HG03457 (cell line): ENCODE measurements around the gene USP28.
A peak's percentile ranks its signal among the peaks of the same experiment; 100 is the strongest.
"Not testable (repeated sequence)": the region's sequence is repeated elsewhere in the genome, so short reads cannot be mapped to it uniquely, and the experiment has no call there.

ENCODE experiments used
- ATAC-seq: cut with Tn5 transposase; IDR thresholded peaks from one replicate; pipeline ENCODE4 v1.9.1; 2021; ENCODE audit warnings: moderate number of reproducible peaks; ENCODE audit not compliant: unreplicated experiment

USP28 gene

DNA sequence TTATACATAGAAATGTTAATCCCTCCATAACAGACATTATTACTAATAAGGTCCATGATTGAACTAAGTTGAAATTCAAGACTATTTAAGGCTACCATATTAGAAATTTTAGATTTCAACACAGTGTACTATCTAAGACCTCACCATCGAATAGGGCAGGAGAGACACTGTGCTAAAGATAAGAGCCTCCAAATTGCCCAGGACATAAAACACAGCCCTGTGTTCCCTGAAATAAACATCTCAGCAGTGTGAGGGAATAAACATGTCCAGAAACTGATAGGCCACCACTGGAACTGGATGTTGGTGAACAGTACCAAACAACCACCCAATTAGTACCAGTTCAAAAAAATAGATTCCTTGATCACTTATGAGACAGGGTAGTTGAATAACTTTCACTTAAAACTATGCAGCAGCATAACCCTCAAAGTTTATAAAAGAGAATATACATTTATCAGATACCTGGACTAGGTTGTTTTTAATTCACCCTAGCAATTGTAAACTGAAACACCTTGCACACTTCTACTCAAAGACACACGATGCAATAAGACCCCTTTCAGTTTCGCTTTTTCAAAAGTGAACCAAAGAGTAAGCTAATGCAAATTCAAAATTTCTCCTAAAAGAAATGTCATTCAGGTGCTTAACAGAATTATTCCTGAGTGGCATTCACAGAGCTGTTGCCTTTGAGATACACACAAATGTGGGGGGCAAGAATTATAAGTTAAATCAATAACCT lies 34.3 kb downstream of the USP28 start:
- no peak for ATAC-seq

GRCh38 chr11:113839842-113840241 lies 35.5 kb downstream of the USP28 start:
- peak; percentile 71 for ATAC-seq

GRCh38 chr11:113838005-113838404 lies 37.4 kb downstream of the USP28 start:
- ATAC-seq: no peak

GRCh38 chr11:113835306-113835705 lies 40.1 kb downstream of the USP28 start:
- ATAC-seq: no peak

GRCh38 chr11:113833151-113833550 lies 42.2 kb downstream of the USP28 start:
- no peak for ATAC-seq

GRCh38 chr11:113831314-113831713 lies 44.1 kb downstream of the USP28 start:
- peak; percentile 87 for ATAC-seq

- ATAC-seq: no peak
Measured at GRCh38 chr11:113829751-113830150, 45.6 kb downstream of the USP28 start.

- no peak for ATAC-seq
Measured at GRCh38 chr11:113828191-113828590, 47.2 kb downstream of the USP28 start.

GRCh38 chr11:113827477-113827876 lies 47.9 kb downstream of the USP28 start:
- ATAC-seq: no peak

- no peak for ATAC-seq
Measured at GRCh38 chr11:113818426-113818825, 56.9 kb downstream of the USP28 start.

DNA sequence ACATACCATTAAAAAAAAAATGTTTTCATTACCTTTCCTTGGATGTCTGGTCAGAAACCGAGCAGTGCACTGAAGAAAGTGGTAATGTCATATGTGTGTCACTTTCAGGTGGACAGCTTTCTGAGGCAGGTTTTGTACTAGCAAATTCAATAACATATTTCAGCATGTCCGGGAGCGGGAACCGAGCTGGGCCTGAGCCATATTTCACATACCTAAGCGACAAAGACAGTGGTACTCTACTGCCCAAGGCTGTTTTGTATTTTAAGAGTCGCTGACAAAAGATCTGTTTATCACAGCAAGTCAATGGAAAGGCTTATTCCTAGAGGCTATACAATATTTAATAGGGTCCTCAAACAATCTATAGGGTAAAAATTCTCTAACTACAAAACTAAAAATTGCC lies 57.7 kb downstream of the USP28 start:
- no peak for ATAC-seq

DNA sequence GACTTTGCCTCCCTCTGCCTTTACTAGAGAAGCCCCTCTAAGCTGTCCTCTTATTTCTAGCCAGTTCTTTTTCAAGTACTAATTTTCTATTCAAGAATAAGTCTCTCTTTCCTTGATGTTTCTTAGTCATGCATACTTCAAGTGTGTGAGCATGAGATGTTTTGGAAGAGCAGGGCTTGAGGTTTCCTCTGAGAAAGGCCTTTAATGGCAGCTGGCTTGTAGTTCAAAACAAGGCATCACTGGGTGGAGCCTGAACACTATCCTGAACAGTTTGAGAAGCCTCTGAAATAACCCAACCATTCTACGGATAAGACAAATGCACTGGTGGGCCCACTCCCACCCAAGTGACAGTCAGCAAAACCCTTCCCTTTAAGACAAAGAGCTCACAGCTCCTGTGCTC lies 58.2 kb downstream of the USP28 start:
- no peak for ATAC-seq

- ATAC-seq: no peak
Measured at GRCh38 chr11:113814181-113814580, 61.2 kb downstream of the USP28 start.

- no peak for ATAC-seq
Measured at GRCh38 chr11:113808931-113809330, 66.4 kb downstream of the USP28 start.

DNA sequence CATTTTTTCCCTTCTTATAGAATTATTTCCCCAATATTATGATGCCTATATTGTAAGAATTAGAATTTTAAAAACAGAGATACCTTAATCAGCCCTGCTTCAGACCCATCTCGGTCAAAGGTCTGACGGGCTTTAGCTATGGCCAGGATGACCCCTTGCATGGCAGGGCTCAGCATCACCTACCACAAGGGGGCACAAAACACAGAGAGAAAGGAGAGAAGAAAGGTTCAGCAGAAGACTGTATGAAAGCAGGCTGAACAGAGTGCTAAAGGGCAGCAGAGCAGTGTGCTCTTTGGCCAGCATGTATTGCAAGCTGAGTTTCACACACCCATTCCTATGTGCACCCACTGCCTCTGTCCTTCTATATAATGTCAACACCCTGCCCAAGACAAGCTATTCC lies 69.0 kb downstream of the USP28 start:
- no peak for ATAC-seq

GRCh38 chr11:113805640-113806039 lies 69.7 kb downstream of the USP28 start:
- ATAC-seq: no peak

DNA sequence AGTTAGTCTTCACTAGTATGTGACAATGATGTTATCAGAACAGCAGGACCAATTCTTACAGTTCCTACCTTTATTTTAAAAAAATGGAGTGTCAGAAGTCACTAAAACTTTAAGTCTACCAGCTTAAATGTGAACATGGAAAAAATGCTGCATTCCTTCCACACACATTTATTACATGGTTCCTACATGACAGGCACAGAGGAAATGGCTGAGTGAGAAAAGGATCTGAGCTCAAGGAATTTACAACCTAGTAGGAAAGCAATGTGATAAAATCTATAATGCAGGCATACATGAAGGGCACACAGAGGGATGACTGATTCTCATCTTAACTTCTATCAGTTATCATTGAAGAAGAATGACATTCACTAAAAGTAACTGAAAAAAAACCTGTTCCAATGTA lies 72.8 kb downstream of the USP28 start:
- no peak for ATAC-seq

DNA sequence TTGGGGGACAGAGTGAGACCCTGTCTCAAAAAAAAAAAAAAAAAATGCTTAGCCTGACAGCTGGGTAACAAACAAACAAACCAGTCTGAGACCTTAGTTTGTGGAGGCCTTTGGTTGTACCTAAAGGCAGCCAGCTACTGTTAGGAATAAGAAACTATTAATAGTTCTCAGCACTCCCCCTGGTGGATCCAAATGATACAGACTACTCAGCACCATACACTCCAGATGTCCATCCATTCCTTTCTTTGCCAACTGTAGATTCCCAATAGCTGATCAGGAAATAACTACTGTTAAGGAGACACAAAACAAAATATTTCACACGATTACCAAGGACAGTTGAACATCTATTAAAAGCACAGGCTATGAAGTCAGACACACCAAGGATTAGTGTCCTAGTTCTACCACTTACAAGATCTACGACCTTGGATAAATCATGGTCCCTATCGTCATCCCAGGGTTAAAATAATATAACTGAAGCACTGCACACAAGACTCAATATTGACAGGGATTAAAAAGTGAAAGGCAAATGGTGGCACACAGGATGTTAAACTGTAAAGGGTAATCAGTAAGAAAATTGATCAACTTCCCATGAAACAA lies 78.6 kb downstream of the USP28 start:
- no peak for ATAC-seq

- no peak for ATAC-seq
Measured at GRCh38 chr11:113789675-113790320, 85.6 kb downstream of the USP28 start.

- ATAC-seq: not testable (repeated sequence)
Measured at GRCh38 chr11:113789016-113789415, 86.4 kb downstream of the USP28 start.

GRCh38 chr11:113782134-113782533 lies 93.2 kb downstream of the USP28 start:
- no peak for ATAC-seq

GRCh38 chr11:113781682-113782081 lies 93.7 kb downstream of the USP28 start:
- no peak for ATAC-seq
